ENCODE results near the gene KIAA1328.

KIAA1328 gene

DNA sequence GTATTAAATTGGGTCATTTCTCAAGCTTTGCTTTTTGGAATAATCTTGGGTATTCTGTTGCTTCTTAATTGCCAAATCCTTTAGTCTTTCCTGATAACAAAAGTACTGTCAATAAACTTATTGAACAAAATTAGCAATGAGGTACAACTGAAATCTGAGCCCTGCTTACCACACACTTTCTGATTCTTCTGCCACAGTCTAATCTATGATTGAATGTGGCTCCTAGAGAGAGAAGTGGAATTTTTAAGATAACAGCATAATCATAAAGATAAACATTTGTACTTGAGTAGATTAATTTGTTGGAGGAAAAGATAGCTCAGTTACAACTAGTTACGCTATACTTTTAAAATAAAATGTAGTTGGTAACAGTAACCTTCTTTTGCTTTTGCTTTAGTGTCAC is 381.9 kb downstream of the KIAA1328 start:
- no peak overlapping the region for H3K4me3 ChIP-seq (replicated peaks; ENCODE audit: insufficient read depth, low read length)
- no peaks in the 10 kb centered on the region for H3K27me3 ChIP-seq (ENCODE audit: insufficient read depth, poor library complexity, severe bottlenecking)
- no peak overlapping the region for H3K27ac ChIP-seq (replicated peaks)
- DNase-seq (ENCODE audit: low read depth in 1 of 2, low spot score in 1 of 2): no peak
- TF ChIP-seq SPI1 (IDR thresholded peaks at IDR 0.05; ENCODE audit: borderline replicate concordance, low read depth) (no peak), POLR2AphosphoS5 (IDR thresholded peaks at IDR 0.05; ENCODE audit: low read depth) (no peak), GABPA (IDR thresholded peaks at IDR 0.05; ENCODE audit: low read depth) (no peak)
- TF ChIP-seq, protein P1, sequence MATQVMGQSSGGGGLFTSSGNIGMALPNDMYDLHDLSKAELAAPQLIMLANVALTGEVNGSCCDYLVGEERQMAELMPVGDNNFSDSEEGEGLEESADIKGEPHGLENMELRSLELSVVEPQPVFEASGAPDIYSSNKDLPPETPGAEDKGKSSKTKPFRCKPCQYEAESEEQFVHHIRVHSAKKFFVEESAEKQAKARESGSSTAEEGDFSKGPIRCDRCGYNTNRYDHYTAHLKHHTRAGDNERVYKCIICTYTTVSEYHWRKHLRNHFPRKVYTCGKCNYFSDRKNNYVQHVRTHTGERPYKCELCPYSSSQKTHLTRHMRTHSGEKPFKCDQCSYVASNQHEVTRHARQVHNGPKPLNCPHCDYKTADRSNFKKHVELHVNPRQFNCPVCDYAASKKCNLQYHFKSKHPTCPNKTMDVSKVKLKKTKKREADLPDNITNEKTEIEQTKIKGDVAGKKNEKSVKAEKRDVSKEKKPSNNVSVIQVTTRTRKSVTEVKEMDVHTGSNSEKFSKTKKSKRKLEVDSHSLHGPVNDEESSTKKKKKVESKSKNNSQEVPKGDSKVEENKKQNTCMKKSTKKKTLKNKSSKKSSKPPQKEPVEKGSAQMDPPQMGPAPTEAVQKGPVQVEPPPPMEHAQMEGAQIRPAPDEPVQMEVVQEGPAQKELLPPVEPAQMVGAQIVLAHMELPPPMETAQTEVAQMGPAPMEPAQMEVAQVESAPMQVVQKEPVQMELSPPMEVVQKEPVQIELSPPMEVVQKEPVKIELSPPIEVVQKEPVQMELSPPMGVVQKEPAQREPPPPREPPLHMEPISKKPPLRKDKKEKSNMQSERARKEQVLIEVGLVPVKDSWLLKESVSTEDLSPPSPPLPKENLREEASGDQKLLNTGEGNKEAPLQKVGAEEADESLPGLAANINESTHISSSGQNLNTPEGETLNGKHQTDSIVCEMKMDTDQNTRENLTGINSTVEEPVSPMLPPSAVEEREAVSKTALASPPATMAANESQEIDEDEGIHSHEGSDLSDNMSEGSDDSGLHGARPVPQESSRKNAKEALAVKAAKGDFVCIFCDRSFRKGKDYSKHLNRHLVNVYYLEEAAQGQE (IDR thresholded peaks at IDR 0.05; ENCODE audit: insufficient replicate concordance, low read depth): no peak
- TF ChIP-seq, protein P2, sequence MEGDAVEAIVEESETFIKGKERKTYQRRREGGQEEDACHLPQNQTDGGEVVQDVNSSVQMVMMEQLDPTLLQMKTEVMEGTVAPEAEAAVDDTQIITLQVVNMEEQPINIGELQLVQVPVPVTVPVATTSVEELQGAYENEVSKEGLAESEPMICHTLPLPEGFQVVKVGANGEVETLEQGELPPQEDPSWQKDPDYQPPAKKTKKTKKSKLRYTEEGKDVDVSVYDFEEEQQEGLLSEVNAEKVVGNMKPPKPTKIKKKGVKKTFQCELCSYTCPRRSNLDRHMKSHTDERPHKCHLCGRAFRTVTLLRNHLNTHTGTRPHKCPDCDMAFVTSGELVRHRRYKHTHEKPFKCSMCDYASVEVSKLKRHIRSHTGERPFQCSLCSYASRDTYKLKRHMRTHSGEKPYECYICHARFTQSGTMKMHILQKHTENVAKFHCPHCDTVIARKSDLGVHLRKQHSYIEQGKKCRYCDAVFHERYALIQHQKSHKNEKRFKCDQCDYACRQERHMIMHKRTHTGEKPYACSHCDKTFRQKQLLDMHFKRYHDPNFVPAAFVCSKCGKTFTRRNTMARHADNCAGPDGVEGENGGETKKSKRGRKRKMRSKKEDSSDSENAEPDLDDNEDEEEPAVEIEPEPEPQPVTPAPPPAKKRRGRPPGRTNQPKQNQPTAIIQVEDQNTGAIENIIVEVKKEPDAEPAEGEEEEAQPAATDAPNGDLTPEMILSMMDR (IDR thresholded peaks at IDR 0.05; ENCODE audit: insufficient read depth, low read length): no peak

DNA sequence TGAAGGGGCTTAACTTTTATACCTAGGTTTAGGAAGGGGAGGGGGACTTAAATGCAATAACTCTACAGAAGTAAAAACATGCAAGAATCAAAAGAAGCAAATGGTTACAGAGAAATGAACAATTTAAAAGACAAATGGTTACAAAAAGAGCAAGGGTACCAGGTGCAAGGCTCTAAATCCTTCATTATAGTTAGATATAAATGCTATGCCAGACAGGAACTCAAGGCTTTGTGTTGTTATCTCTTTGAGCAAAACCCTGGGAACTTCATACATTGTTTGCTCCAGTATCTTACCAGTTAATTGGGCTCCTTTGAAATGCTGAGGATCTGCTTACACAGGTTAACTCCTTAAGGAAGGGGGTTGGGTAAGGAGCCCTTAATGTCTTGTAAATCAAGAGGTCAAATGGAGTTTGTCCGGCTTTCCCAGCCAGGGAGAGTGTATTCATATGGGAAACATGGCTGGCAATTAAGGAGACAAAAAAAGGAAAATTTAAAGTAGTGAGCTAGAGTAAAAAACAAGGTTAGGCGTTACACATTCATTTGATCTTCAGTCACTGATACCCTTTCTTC is 389.2 kb downstream of the KIAA1328 start:
- no peaks in the 10 kb centered on the region for H3K27me3 ChIP-seq (ENCODE audit: insufficient read depth, poor library complexity, severe bottlenecking)
- TF ChIP-seq, protein P2 (IDR thresholded peaks at IDR 0.05; ENCODE audit: insufficient read depth, low read length): no peak
- TF ChIP-seq, protein P1 (IDR thresholded peaks at IDR 0.05; ENCODE audit: insufficient replicate concordance, low read depth): no peak
- TF ChIP-seq GABPA (IDR thresholded peaks at IDR 0.05; ENCODE audit: low read depth) (no peak), SPI1 (IDR thresholded peaks at IDR 0.05; ENCODE audit: borderline replicate concordance, low read depth) (no peak), POLR2AphosphoS5 (IDR thresholded peaks at IDR 0.05; ENCODE audit: low read depth) (no peak)
- H3K4me3 ChIP-seq (replicated peaks; ENCODE audit: insufficient read depth, low read length): no peak overlapping the region
- DNase-seq (ENCODE audit: low read depth in 1 of 2, low spot score in 1 of 2): no peak
- H3K27ac ChIP-seq (replicated peaks): no peak overlapping the region

DNA sequence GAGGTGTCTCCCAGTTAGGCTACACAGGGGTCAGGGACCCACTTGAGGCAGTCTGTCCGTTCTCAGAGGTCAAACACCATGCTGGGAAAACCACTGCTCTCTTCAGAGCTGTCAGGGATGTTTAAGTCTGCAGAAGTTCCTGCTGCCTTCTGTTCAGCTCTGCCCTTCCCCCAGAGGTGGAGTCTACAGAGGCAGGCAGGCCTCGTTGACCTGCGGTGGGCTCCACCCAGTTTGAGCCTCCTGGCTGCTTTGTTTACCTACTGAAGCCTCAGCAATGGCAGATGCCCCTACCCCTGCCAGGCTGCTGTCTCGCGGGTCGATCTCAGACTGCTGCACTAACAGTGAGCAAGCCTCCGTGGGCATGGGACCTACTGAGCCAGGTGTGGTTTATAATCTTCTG is 390.3 kb downstream of the KIAA1328 start:
- H3K27me3 ChIP-seq (ENCODE audit: insufficient read depth, poor library complexity, severe bottlenecking): no peaks in the 10 kb centered on the region
- TF ChIP-seq SPI1 (IDR thresholded peaks at IDR 0.05; ENCODE audit: borderline replicate concordance, low read depth): no peak
- TF ChIP-seq GABPA (IDR thresholded peaks at IDR 0.05; ENCODE audit: low read depth): no peak
- TF ChIP-seq, protein P2 (IDR thresholded peaks at IDR 0.05; ENCODE audit: insufficient read depth, low read length): no peak
- no peak for TF ChIP-seq POLR2AphosphoS5 (IDR thresholded peaks at IDR 0.05; ENCODE audit: low read depth)
- TF ChIP-seq, protein P1 (IDR thresholded peaks at IDR 0.05; ENCODE audit: insufficient replicate concordance, low read depth): no peak
- H3K4me3 ChIP-seq (replicated peaks; ENCODE audit: insufficient read depth, low read length): no peak overlapping the region
- no peak overlapping the region for H3K27ac ChIP-seq (replicated peaks)
- DNase-seq (ENCODE audit: low read depth in 1 of 2, low spot score in 1 of 2): no peak
